Posterior cingulate gyrus (tissue), 11 donors: Measurements from ENCODE around the gene SLC19A1.

Experiments used
- DNase-seq, 10 donors: peaks; one replicate each; pipeline versions ENCODE4 v3.0.0 to v3.0.0-alpha.2; 2020 to 2021; ENCODE audit warnings: mixed read lengths in 3 of 10
- intact Hi-C: fragments of 100-400 bp; cut with DNase I; formaldehyde crosslinking; loops from one replicate; pipeline ENCODE4 v1.15.1; 2023

SLC19A1 gene

GRCh38 chr21:45451771-45452182 lies 90.5 kb downstream of the SLC19A1 start:
- intact Hi-C loops, result no loop called here

GRCh38 chr21:45451091-45451740 lies 91.0 kb downstream of the SLC19A1 start:
- intact Hi-C loops, result no loop called here
- peak in 4 of 10 donors; percentile 4 to 78 (median 41) for DNase-seq

More at GRCh38 chr21:45451771-45452182, 90.5 kb downstream of the SLC19A1 start:
- peak in 5 of 10 donors; percentile 1 to 81 (median 55) for DNase-seq

DNA sequence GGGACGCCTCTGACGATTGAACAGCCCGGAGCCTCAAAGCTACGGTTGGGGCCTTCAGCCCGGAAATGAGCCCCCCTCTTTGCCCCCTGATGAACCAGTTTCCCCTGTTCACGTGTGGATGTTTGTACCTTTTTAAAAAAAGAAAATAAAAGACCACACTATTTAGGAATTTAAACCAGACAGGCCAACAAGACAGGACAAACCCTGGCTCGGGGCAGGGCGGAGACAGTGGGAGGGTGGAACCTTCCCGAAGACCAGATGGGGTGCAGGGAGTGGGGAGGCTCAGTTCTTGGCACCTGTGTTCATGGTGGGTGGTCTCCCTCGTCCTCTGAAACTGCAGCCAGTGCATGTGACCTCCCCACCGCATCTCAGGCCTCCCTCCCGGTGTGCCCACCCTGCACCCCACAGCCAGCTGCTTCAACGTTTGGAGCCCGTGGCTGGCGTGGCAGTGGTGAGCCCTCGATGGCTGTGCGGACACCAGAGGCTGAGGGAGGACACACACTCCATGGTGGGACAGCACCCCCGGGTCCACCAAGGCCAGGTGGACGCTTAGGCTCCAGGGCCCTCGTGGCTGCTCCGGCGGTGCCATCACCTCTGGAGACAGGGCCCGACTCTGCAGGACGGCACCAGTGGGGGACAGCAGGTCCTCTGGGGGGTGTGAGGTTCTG lies 91.7 kb downstream of the SLC19A1 start:
- DNase-seq, result peak in 5 of 10 donors; percentile 3 to 80 (median 48)
- intact Hi-C loops, result no loop called here

- DNase-seq, result peak in 5 of 10 donors; percentile 5 to 72 (median 30)
- intact Hi-C loops, result loop anchor here (10.0 kb wide), 1 partner anchor 495 kb away; no protein-coding TSS in a partner anchor
Measured at GRCh38 chr21:45449658-45450422, 92.4 kb downstream of the SLC19A1 start.

GRCh38 chr21:45448810-45449657 lies 93.2 kb downstream of the SLC19A1 start:
- intact Hi-C loops, result loop anchor here (10.0 kb wide), 1 partner anchor 494 kb away; no protein-coding TSS in a partner anchor
- peak in 5 of 10 donors; percentile 4 to 74 (median 61) for DNase-seq

- intact Hi-C loops, result loop anchor here (10.0 kb wide), 1 partner anchor 494 kb away; no protein-coding TSS in a partner anchor
- DNase-seq, result peak in 2 of 10 donors; percentile 10 to 20
Measured at GRCh38 chr21:45448283-45448809, 93.9 kb downstream of the SLC19A1 start.
